Stimulated activated CD4-positive, alpha-beta T cell treated with anti-CD3 and anti-CD28 coated beads, Interleukin-4, amount 100 ng/mL, for 24 hours (primary cell): ENCODE results near the gene LASP1NB.
A peak's percentile ranks its signal among the peaks of the same experiment; 100 is the strongest.
"Not testable (repeated sequence)": the region's sequence is repeated elsewhere in the genome, so short reads cannot be mapped to it uniquely, and the experiment has no call there.

ENCODE experiments used
- DNase-seq: peaks from one replicate; pipeline ENCODE4 v3.0.0-alpha.2; 2020

LASP1NB gene

GRCh38 chr17:38897176-38897575 lies 28.2 kb upstream of the LASP1NB start:
- DNase-seq = no peak

DNA sequence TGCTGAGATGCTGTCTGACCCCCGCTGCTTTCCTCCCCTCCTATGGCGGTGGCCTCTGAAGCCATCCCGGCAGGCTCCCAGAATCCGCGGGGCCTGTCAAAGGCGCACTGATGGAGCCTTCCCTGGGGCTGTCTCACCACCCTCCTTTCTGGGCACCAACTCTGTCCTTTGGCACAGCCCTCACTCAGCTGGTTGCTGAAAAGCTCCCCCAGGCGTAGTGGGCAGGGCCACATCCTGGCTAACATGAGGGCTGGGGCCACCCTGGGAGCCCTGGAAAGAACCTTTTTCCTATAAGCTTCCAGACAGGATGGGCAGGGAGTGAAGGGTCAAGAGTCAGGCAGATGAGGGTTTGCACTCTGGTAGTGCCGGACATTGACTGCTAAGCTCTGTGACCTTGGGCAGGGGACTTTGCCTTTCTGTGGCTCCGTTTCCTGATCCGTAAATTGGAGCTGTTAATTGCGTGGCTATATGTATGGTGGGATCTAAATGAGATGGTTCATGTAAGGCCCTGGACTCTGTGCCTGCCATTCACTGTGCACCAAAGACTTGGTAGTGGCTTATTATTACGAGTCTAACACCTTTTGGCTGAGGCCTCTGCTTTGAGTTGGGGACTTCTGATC lies 27.6 kb upstream of the LASP1NB start:
- no peak for DNase-seq

GRCh38 chr17:38898291-38898679 lies 27.1 kb upstream of the LASP1NB start:
- no peak for DNase-seq

DNA sequence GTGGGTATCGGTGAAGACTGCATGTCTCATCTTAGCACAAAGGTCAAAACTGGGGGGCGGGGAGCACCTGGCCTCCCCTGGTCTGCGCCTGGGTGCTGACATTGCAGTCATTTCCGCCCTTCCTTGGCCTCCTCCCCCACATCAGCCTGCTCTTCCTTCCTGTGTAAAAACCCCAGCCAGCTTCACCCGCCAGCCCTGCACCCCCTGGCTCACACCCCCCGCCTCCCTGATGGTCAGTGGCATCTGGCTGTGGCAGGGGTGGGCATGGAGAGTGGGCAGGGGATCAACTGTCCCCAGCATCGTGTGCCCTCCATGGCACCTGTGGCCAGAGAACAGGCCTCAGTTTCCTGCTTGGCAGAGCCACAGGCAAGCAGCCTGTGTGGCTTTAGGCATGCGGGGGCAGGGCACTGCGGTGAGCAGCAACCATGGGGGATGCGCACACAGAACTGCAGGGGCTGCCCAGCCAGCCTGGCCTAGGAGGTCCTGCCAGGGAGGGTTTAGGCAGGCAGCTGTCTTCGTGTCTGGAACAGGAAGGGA lies 26.5 kb upstream of the LASP1NB start:
- DNase-seq = peak; percentile 90

DNA sequence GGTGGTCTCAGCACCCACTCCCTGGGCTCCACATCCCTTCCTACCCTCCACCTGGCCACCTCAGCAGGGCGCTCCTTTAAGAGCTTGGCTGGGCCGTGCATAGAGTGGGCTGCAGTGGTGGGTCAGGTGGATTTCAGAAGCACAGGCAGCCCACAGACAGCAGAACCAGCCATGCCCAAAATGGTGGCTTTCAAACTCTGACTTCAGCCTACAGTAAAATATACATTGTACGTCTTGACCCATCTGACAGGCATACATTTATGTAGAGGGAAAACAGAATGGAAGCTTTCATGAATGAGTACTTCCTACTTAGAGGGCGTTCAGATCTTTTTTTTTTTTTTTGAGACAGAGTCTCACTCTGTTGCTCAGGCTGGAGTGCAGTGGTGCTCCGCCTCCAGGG lies 26.0 kb upstream of the LASP1NB start:
- no peak for DNase-seq

DNA sequence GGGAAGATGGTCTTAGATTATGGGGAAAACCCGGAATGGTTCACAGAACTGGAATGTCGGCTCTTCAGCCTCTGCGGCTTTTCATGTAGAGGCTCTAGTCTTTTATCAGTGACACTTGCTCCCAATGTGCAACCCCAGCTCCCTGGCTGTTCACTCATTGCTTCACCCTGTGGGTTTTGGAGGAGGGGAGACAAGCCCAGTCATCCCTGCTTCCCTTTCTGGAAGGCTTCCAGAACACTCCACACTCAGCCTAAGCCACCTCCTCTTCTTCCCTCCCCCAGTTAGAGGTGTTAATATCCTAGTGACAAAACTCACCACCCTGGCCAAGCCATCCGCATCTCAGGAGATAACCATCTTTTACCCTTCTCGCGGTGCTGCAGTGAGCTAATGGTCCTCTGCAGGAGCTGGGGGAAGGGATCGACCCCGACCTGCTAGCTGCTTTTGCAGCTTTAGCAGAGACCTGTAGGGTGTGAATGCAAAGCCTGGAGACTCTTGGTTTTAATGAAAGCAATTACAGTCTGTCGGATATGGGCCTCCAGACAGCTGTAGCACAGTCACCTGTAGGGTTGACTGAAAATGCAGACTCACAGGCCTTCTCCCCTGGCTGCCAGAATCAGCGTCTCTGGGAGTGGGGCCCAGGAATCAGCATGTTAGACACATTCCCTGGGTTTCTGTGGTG lies 24.3 kb upstream of the LASP1NB start:
- DNase-seq = no peak

DNA sequence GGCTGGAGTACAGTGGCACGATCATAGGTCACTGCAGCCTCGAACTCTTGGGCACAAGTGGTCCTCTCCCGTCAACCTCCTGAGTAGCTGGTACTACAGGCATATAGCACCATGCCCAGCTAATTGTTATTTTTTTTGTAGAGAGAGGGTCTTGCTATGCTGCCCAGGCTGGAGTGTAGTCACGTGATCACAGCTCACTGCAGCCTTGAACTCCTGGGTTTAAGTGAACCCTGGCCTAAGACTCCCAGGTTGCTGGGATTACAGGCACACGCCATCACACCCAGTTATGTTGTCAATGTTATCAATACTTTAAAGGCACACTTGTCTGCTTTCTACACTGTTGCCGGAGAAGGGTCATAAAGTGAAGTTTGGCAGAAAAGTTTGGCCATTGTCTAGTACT lies 22.0 kb upstream of the LASP1NB start:
- no peak for DNase-seq

- no peak for DNase-seq
Observed at GRCh38 chr17:38904892-38905291, 20.5 kb upstream of the LASP1NB start.

DNA sequence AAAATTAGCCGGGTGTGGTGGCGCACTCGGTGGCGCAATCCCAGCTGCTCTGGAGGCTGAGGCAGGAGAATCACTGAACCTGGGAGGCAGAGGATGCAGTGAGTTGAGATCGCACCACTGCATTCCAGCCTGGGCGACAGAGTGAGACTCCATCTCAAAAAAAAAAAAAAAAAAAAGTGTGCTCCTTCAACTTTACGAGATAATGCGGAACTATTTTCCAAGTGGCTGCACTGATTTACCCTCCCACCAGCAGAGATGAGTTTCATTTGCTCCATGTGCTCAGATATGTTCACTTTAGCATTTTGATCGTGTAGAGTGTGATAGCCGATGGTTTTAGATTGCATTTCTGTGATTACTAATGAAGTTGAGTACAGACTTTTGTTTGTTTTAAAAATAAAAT lies 20.0 kb upstream of the LASP1NB start:
- DNase-seq = no peak

DNA sequence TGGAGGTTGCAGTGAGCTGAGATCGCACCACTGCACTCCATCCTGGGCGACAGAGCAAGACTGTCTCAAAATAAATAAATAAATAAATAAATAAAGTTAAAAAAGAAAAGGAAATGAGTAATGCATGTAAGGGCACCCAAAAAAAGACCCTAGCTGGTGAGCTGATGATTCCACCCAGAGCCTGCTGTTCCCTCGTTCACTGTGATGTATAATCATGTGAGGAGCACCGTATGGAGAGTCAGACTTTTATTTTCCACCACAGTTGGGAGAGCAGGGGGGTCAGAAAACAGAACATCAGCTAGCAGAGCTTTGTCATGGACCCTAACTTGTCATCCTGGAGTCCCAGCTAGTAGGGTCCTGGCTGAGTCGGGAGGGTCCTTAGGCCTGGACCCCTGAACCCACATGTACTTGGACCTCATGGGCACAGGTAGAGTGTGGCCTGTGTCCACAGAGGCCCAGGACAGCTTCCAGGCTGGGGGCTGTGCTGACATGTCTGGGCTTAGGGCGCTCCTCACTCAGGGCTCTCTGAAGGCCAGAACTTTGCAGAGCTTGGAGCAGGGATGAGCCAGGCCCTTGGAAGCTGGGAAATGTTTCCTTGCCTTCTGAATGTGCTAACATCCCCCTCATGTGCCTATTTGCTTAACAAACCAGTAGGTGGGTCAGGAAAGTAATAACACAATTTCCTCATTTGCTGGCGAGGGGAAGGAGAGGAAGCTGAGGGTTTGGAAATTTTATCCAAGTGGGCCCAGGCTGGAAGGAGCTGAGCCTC lies 18.8 kb upstream of the LASP1NB start:
- no peak for DNase-seq

DNA sequence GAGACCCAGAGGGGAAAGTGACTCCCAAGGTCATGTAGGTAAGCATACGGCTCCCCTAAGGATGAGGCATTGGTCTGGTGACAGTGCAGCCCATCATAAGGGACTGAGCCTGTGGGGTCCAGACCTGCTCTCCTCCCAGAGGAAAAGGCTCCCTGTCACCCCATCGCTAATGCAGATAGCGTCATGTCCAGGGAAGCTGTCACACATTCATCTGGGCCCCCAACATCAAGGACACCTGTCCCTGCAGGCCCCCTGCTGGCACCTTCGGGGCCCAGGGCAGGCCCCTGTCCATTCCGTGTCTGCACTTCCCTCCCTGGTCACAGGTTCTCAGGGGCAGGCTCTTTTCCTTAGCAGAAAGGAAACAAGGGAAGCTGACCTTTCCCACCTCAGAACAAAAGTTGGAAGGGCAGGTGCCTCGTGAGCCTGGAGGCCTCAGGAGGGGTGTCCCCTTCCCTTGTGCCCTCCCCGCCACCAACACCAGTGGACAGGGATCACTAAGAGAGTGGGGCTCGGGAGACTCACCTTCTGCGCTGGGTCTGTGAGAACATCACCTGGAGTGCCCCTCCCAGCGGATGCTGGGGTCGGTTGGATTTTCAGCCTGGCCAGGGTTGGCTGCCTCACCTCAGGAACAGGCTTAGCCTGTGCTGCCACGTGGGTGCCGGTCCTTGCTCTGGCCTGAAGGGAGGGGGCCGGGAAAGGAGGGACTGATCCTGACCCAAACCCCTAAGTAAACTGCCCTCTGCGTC lies 17.3 kb upstream of the LASP1NB start:
- no peak for DNase-seq

DNA sequence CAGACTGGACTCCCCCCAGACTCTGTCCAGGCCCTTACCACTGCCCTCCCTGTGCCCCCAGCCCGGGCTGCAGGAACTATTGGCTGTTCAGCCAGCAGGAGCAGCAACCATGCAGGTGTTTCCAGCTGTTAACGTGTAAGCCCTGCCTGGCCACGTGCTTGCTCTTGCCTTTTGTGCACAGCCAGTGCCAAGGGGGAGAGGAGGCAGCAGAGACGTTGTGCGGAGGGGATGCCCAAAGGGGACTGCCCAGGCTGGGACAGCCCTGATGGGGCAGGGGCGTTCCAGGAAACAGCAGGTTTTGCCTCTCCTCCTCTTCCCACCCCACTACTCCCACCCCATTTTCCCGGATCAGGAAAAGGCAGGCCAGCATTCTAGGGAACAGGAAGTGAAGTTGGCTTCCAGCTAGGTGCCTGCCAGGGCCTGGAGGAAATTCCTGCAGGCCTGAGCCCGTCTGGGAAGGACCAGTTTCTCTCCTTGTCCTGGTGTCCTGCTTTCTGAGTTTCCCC lies 16.7 kb upstream of the LASP1NB start:
- no peak for DNase-seq

DNA sequence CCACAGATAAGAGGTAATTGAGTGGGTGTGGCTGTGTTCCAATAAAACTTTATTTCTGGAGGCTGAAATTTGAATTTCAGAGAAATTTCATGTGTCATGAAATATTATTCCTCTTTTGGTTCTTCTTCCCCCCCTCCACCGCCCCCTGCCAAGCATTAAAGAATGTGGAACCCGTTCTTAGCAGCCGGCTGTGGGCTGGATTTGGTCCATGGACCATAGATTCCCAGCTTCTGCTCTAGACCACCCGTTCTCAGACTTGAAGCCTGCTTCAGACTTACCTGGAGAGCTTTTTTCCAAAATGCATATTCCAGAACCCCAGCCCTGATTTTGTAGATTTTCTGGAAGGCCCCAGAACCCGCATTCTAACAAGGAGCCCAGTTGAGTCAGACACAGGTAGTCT lies 15.1 kb upstream of the LASP1NB start:
- no peak for DNase-seq

- no peak for DNase-seq
Observed at GRCh38 chr17:38911081-38911730, 14.2 kb upstream of the LASP1NB start.

- not testable (repeated sequence) for DNase-seq
Observed at GRCh38 chr17:38911731-38912081, 13.7 kb upstream of the LASP1NB start.

DNA sequence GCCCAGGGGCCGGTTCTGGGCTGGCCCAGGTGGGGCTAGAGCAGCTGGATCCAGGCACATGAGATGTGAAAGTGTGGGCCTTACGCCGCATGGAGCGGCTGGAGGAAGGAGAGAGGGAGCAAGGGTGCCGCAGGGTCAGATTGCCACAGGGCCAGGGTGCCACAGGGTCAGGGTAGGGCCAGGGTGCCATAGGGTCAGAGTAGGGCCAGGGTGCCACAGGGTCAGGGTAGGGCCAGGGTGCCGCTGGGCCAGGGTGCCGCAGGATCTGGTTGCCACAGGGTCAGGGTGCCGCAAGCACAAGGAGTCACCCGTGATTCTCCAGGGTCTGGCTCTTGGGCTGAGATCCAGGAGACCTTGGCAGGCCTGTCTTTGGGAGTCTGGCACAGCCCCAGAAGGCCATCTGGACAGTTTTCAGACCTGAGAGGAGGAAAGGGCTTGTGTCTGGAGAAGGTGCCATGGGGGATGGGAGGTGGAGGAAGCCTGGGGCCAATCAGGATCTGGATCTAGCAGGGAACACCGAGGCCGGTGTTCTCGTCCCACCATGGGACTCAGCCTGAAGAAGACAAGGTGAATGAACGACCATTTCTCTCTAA lies 13.1 kb upstream of the LASP1NB start:
- DNase-seq = no peak

DNA sequence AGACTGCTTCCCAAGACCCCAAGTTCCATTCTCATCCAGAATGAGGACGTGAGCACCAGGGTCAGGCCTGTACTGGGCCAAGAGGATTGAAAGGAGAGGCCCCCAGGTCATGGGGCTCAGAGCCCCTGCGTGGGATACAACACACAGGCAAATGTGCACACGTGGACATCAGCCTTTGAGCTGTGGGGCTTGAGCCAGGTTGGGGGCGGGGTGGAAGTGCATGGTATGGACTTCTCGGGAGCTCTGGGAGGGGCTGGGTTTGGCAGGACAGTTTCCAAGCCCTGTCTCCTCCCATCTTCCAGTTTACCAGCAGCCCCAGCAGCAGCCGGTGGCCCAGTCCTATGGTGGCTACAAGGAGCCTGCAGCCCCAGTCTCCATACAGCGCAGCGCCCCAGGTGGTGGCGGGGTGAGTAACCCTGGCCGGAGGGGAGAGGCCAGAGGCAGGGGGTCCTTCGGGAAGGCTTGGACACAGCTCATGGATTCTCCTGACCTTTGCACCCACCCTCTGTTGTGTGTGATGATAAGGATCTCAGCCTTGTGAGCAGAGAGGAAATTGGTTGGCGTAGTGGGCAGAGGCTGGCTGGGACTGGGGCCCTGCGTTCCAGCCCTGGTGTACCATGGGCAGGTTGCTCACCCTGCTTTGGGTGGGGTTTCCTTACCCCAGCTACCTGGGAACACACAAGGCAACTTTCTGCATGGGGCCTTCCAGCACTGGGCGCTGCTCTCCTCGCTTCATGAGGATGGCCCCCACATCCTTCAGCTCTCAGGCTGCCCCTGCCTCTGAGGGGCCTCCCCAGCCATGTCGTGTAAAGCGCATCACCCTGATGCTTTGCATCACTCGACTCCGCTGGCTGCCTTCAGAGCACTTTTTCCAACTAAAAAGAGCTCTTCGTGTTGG lies 10.4 kb upstream of the LASP1NB start:
- DNase-seq = no peak

GRCh38 chr17:38915639-38915995 lies 9.8 kb upstream of the LASP1NB start:
- no peak for DNase-seq

- DNase-seq = no peak
Observed at GRCh38 chr17:38916771-38917170, 8.6 kb upstream of the LASP1NB start.

DNA sequence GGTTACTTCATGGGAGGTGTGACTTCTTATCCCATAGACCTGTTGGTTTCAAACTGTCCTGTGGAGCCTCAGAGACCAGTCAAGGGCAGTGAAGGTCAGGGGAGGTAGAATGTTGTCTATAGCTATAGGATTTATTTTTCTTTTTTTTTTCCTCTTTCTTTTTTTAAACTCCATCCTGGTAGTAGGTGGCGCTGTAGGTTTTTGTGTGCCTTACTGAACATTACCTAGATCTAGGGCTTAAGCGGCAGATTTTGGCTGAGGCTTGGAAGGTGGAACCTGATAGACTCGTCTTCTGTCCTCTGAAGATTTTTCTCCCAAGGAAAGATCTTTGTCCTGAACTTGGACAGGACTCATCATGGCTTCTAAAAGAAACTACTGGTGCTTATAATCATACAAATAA lies 8.2 kb upstream of the LASP1NB start:
- DNase-seq = no peak
